ENCODE results near the gene UACA. TPM values are rescaled to one million over a fixed set of nuclear protein-coding genes. Genes with fewer than 3 reads are reported as not detected.
A peak's percentile ranks its signal among the peaks of the same experiment; 100 is the strongest.
"Not testable (repeated sequence)": the region's sequence is repeated elsewhere in the genome, so short reads cannot be mapped to it uniquely, and the experiment has no call there.

Gene UACA
- total RNA-seq, result 10 to 100 TPM; 18.4 to 30.1 TPM

DNA sequence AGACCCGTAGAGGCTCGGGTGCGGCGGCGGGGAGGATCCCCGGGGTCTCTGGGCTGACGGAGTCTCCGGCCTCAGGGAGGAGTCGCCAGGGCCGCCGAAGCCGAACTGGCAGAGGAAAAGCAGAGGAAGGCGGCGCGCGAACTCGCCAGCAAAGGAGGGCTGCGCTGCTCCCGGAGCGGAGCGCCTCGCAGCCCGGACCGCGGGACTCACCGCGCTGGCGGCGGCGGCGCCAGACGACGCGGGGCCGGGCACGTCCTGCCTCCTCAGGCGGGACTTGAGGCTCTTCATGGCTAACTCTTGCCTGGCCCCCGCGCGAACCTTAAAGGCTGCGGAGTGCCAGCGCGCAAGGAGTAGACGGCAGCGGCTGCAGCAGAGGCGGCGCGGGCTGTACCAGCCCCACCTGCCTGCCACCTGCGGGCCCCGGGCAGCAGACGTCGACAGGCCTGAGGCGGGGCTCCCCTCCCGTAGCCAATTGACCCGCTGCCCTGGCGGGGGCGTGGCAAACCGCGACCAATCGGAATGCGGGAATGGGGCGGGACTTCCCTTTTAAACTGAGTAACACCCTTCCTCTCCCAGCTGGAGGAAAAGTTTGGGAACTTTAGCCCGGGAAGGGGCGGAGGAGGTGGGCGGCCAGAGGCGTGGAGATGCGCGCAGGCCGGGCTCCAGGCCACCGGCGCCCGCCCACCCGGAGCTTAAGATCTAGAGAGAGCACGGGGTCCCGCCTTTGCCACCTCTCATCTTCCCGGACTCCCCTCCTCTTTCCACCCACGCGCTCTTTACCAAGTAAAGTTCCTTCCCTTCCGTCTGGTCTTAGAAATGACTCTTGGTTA, at the start of gene UACA:
Gene UACA, minus strand, starts transcription at position 439 of the 830 bp plus-strand sequence. Its CDS starts 151 bp downstream, at position 288.
- H3K36me3 ChIP-seq, result no peaks in the 10 kb centered on the region
- no peaks in the 10 kb centered on the region for H3K27me3 ChIP-seq
- TF ChIP-seq, protein P1, sequence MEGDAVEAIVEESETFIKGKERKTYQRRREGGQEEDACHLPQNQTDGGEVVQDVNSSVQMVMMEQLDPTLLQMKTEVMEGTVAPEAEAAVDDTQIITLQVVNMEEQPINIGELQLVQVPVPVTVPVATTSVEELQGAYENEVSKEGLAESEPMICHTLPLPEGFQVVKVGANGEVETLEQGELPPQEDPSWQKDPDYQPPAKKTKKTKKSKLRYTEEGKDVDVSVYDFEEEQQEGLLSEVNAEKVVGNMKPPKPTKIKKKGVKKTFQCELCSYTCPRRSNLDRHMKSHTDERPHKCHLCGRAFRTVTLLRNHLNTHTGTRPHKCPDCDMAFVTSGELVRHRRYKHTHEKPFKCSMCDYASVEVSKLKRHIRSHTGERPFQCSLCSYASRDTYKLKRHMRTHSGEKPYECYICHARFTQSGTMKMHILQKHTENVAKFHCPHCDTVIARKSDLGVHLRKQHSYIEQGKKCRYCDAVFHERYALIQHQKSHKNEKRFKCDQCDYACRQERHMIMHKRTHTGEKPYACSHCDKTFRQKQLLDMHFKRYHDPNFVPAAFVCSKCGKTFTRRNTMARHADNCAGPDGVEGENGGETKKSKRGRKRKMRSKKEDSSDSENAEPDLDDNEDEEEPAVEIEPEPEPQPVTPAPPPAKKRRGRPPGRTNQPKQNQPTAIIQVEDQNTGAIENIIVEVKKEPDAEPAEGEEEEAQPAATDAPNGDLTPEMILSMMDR (IDR thresholded peaks at IDR 0.05), result peak in 1 of 2 donors; percentile 10
- H3K4me3 ChIP-seq, result peak within 1 kb of the TSS; percentile 85 to 97
- DNase-seq (ENCODE audit: low spot score), result peak; percentile 99
- peak within 1 kb of the TSS; percentile 97 to 99 for H3K27ac ChIP-seq
- H3K4me1 ChIP-seq, result peaks cover 0 to 55% of the 10 kb centered on the region in 2 donors
- H3K9me3 ChIP-seq, result no peaks in the 10 kb centered on the region

GRCh38 chr15:70812827-70813364, 49.5 kb upstream of the UACA start:
- TF ChIP-seq, protein P1 (IDR thresholded peaks at IDR 0.05), result no peak

DNA sequence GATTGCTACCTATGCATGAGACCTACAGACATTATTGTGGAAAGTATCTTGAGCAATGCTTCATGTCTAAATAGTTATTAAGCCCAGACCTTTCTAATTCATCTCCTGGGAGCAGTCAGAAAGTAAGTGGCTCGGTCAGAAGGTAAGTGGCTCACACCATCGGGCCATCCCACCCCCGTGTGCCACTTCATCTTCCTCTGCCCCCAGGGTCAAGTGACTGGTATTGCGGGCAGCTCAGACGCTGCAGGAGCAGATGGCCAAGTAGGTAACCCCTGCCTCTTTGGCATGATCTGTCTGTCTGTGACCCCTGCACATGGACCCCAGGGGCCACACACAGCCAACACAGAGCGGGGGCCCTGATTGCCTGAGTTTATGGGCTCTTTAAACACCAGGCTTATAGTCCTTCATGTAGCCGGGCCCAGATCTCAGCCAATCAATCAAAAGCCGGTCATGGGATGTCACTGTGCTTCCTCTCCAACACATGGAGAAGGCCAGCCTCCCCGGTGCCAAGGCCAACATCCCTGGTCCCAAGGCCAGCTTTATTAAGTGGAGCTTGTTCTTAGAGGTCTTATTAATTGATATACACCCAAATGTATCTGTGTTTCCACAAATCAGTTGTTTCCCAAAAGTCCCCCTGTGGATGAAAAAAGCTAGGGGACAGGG, 47.7 kb upstream of the UACA start:
- no peaks in the 10 kb centered on the region for H3K9me3 ChIP-seq
- H3K4me3 ChIP-seq, result no peak overlapping the region
- no peaks in the 10 kb centered on the region for H3K27me3 ChIP-seq
- no peak for DNase-seq (ENCODE audit: low spot score)
- H3K4me1 ChIP-seq, result peaks cover 0 to 7% of the 10 kb centered on the region in 2 donors
- no peak overlapping the region for H3K27ac ChIP-seq
- TF ChIP-seq, protein P1 (IDR thresholded peaks at IDR 0.05), result no peak
- H3K36me3 ChIP-seq, result no peaks in the 10 kb centered on the region

More at GRCh38 chr15:70812827-70813364, 49.5 kb upstream of the UACA start:
- Histone ChIP-seq H3K9me3 (no peaks in the 10 kb centered on the region), H3K27ac (no peak overlapping the region), H3K27me3 (no peaks in the 10 kb centered on the region), H3K4me1 (no peaks in the 10 kb centered on the region), H3K36me3 (no peaks in the 10 kb centered on the region), H3K4me3 (no peak overlapping the region)
- DNase-seq (ENCODE audit: low spot score), result no peak

GRCh38 chr15:70806992-70807712, 43.8 kb upstream of the UACA start:
- Histone ChIP-seq H3K4me3 (no peak overlapping the region), H3K4me1 (peaks cover 0 to 12% of the 10 kb centered on the region in 2 donors), H3K27ac (peak overlapping the region; percentile 3 to 23), H3K27me3 (no peaks in the 10 kb centered on the region), H3K9me3 (no peaks in the 10 kb centered on the region), H3K36me3 (no peaks in the 10 kb centered on the region)
- DNase-seq (ENCODE audit: low spot score), result peak; percentile 69
- TF ChIP-seq, protein P1 (IDR thresholded peaks at IDR 0.05), result no peak

- not testable (repeated sequence) for H3K4me3 ChIP-seq; H3K27me3 ChIP-seq; H3K27ac ChIP-seq; H3K9me3 ChIP-seq; DNase-seq (ENCODE audit: low spot score); H3K36me3 ChIP-seq
- H3K4me1 ChIP-seq, result peaks cover 0 to 31% of the 10 kb centered on the region in 2 donors
Observed at GRCh38 chr15:70804388-70804787, 41.0 kb upstream of the UACA start.
